HG02884 (cell line): ENCODE results near the gene RBM17.
"Not testable (repeated sequence)": the region's sequence is repeated elsewhere in the genome, so short reads cannot be mapped to it uniquely, and the experiment has no call there.

Experiments used
- ATAC-seq: cut with Tn5 transposase; IDR thresholded peaks from one replicate; pipeline ENCODE4 v1.9.1; 2021; ENCODE audit warnings: mild to moderate bottlenecking, moderate library complexity; ENCODE audit not compliant: unreplicated experiment

The RBM17 gene

DNA sequence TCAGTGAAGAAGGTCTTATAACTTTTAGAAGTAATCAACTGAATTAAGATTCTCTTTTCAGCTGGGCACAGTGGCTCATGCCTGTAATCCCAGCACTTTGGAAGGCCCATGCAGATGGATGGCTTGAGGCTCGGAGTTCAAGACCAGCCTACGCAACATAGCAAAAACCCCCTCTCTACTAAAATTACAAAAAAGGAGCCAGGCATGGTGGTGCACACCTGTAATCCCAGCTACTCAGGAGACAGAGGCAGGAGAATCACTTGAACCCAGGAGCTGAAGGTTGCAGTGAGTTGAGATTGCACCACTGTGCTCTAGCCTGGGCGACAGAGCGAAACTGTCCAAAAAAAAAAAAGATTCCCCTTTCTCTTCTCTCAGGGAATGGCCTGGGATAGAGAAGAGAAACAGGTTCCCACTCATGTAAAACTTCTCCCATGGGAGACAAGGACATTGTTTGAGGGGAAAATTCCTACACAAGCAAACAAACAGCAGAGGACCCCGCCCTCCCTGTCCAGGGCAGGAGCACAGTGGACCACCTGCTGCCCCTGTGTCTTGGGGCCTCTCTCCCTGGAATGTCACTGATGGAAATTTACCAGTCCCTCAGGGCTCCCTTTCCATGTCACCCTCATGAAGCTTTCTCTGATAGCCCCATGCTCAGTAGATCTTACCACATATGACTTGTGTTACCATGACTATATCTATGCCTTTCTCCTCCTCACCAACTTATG lies 32.3 kb upstream of the RBM17 start:
- ATAC-seq = no peak

- peak; percentile 46 for ATAC-seq
These were observed 30.0 kb upstream of the RBM17 start for GRCh38 chr10:6058682-6059475.

- no peak for ATAC-seq
These were observed 29.3 kb upstream of the RBM17 start for GRCh38 chr10:6059506-6059905.

DNA sequence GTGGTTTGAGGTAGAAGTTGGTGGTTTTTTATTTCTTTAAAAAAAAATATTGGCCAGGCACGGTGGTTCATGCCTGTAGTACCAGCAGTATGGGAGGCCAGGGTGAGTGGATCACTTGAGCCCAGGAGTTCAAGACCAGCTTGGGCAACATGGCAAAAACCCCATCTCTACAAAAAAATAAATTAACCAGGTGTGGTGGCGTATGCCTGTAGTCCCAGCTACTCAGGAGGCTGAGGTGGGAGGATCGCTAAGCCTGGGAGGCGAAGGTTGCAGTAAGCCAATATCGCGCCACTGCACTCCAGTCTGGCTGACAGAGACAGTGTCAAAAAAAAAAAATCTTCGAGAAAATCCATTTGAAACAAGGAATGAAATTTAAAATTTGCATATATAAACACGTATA lies 27.8 kb upstream of the RBM17 start:
- ATAC-seq = no peak

- ATAC-seq = no peak
These were observed 26.6 kb upstream of the RBM17 start, which contains the start of gene IL2RA for GRCh38 chr10:6062101-6062771. Gene IL2RA (minus strand): TSS chr10:6062367. CDS start chr10:6062151, 216 bp downstream.

DNA sequence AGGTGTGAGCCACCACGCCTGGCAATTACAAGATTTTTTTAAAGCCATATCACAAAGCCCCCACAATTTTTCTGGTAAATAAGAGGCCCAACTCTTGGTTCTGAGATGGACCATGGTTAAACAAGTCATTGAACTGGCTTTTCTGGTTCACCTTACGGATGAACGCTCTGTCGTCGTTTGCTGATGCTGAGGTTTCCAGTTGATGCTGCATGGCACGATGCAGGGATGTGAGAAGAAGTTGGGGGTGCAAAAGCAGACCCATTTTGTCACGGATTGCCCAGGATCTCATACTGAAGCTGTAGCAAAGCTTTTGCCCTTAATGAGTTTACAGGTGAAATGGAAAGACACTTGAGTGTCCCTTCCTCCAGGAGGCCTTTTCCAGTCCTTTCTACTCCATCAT lies 24.7 kb upstream of the RBM17 start:
- no peak for ATAC-seq

DNA sequence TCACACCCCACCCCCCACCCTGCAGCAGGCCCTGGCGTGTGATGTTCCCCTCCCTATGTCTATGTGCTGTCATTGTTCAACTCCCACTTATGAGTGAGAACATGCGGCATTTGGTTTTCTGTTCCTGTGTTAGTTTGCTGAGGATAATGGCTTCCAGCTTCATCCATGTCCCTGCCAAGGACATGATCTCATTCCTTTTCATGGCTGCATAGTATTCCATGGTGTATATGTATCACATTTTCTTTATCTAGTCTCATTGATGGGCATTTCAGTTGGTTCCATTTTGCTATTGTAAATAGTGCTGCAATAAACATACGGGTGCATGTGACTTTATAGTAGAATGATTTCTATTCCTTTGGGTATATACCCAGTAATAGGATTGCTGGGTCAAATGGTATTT lies 24.1 kb upstream of the RBM17 start:
- not testable (repeated sequence) for ATAC-seq

DNA sequence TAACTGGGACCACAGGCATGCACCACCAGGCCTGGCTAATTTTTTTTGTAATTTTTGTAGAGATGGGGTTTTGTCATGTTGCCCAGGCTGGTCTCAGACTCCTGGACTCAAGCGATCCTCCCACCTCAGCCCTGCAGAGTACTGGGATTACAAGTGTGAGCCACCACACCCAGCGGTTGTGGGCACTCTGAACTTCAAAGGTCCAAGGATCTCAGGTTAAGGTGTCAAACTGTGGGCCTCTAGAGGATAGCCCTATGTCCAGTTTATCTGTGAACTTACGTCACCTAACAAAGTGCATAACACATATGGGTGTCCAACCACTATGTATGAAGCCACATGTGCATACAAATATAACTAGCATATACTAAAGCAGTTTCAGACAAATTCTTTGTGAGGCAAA lies 23.4 kb upstream of the RBM17 start:
- no peak for ATAC-seq

- no peak for ATAC-seq
These were observed 23.0 kb upstream of the RBM17 start for GRCh38 chr10:6065835-6066234.

DNA sequence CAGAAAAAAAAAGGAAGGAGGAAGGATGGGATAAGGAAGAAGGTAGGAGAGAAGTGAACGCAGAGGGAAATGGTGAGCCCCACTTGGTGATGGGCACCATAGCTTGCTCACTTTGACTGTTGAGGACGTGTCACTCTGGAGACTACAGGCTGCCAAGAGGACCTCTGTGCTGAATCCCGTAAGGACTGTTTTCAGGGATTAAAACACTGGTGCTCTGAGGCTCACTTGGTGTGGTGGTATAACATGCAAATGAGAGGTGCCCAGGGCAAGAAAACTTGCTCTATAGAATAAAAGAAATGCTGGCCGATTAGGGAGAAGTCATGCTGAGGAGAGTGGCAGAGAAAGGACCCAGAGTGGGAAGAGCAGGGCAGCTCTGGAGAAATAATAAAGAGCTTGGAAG lies 21.4 kb upstream of the RBM17 start:
- ATAC-seq = no peak

GRCh38 chr10:6068006-6068405 lies 20.8 kb upstream of the RBM17 start:
- ATAC-seq = no peak

DNA sequence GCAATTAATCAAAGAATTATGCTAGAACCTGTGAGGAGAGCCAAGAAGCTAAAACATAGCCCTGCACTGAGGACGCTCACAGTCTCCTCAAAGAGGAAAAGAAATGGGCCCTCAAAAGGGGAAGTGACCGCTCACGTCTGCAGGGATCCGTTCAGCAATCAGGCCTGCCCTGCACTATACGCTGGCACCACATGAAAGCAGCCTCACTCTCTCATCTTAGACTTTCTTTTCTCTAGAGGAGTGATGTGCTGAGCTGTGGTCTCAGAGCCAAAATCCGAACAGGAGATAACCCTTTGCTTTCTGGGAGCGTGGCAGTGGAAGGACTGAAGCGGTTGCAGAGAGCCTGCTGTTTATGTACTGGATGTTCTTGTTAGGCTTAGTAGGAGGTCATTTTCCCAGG lies 20.4 kb upstream of the RBM17 start:
- peak; percentile 59 for ATAC-seq

DNA sequence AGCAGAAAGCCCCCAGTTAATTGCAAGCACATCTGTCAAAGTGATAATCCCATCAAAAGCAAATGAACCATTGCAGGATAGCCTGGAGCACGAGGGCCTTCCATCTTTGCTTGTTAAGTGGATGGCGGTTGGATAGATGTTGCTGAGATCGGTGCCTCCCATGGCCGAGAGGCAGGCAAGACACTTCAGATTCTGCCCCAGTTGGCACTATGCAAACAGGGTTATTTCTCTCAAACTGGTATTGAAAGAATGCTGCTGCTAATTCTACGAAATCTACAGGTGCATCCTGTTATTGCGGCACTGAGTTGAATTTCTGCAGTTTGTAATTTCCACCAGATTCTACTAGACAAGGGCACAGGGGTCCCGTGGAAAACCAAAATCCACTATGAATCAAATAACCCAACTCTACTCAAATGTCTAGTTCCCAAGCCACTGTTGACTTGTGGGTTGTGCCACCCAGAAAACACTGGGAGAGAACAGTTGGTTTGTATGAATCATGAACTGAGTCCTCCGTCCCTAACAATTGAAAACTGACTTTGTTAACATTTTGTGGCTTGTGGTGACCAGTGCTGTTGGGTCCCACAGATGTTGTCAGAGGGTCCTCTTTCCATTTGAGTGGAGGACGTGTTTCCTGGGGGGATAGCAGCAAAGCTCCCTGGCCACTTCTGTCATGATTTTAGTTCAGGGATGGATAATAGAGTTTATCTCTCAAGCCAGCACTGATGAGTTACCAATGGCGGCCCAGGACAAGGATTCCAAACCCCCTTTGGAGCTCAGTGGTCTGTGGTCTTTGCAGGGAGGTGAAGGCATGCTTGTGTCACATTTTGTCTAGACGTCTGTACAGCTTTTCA lies 19.5 kb upstream of the RBM17 start:
- ATAC-seq = no peak

DNA sequence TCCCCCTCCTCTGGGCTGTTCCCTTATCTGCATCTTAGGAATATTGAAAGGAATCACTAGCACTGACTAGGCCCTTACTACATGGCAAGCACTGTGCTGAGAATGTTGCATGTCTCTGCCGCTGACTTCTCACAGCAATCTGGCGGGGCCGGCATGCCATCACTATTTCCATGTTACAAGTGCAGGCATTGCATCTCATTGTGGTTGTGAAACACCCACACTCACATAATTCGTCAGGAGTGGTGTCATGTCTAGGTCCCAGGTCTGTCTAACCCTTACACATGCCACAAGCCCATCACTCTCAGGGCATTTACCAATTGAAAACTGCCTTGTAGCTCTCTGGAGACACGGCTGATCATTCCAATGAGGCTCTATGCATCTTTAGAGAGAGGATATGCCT lies 18.2 kb upstream of the RBM17 start:
- no peak for ATAC-seq

- no peak for ATAC-seq
These were observed 17.4 kb upstream of the RBM17 start for GRCh38 chr10:6071181-6072175.

DNA sequence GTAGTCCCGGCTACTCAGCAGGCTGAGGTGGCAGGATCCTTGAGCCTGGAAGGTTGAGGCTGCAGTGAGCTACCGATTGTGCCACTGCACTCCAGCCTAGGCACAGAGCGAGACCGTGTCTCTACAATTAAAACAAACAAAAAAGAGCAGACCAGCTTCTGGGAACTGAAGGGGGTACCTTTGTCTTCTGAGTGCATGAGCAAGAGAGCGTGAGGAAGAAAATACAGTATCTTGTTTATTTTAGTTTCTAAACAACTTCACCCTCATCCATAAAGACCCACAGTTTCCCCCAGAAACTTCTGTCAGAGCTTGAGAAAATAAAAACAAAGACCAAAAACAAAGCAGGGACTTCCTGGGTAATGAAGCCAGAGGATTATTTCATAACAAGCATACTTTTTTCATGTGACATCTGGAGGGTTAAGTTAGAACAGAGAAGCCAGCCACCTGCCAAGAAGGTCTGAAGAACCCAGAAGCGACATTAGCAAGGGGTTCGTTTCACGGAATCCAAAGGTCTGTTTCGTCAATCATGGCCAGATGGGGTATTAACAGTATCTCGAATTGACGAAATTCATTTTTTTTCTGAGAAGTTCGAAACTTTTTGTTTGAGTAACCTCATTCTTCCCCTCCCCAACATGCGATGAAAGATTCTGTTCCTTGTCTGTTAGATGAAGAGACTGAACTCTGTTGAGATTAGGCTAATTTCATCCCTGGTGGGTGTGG lies 16.5 kb upstream of the RBM17 start:
- no peak for ATAC-seq

DNA sequence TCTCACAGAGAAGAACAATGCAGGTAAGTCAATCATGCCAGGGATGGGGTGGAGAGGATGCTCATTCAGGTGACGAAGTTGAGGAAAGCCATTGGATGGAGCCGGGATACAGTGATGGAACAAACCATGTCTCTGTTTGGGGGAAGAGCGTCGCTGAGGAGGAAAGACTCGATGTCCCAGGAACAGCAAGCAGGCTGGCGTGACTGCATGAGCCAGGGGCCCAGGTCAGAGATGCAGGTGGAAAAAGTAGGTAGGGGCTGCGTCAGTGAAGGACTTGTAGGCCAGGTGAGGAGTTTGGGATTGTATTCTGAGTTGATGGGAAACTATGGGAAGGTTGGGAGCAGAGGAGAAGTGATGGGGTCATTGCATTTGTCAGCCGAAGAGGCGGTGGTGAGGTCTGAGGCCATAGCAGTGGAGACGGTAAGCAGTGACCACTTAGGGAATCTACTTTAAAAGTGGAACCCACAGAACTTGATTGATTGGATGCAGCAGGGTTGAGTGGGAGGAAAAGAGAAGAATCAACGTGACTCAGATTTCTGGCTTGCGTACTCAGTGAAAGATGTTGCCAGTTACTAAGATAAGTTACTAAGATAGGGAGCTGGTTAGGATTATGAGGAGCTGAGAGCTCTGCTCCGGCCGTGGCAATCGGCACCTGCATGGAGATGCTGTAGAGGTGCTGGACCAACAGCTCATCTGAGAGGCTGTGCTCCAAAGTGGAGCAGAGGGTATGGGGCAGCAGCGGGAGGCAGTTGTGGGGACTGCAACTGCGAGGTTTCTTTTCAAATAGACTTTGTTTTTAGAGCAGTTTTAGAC lies 14.1 kb upstream of the RBM17 start:
- no peak for ATAC-seq

DNA sequence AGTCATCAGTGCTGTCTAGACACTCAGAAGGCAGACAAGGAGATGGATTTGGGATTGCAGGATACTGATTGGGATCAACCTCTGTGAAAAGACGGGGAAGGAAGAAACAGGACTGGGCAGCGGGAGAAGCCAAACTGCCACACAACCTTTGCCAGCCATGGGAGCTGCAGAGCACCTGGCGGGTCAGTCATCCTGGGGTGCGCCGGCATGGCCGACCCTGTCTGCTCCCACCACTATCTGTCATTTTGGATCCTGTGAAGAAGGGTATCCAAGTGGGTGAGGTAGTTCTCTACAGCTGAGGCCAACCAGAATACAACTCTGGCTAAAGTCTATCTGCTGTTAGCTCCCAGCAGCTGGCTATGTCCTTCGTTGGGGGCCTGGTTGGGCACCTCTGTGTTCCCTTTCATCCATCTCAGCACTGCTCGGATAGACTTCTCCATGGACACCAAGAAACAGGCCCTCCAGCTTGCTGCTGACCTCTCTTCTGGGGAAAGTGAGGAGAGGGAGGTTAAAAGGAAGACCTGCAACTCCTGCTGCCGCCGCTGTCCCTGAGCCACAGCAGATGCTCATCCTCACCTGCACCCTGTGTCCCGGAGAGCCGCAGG lies 11.7 kb upstream of the RBM17 start:
- no peak for ATAC-seq
